ENCODE results near the gene SEZ6L. TPM values are rescaled to one million over a fixed set of nuclear protein-coding genes. Genes with fewer than 3 reads are reported as not detected.

The SEZ6L gene
- total and polyA plus RNA-seq, 12 donors: 0.17 to 16.3 (median 3.9) TPM; not detected in 1

GRCh38 chr22:26267856-26268255, 98.6 kb downstream of the SEZ6L start:
- Histone ChIP-seq H3K36me3 (replicated peaks in 1 of 2) (no peaks in the 10 kb centered on the region), H3K4me3 (no peak overlapping the region), H3K27ac (no peak overlapping the region), H3K27me3 (peaks cover 4% of the 10 kb centered on the region), H3K9me3 (replicated peaks in 1 of 3) (no peaks in the 10 kb centered on the region), H3K4me1 (replicated peaks in 1 of 2) (no peaks in the 10 kb centered on the region)
- TF ChIP-seq POLR2A (IDR thresholded peaks at IDR 0.05): no peak
- TF ChIP-seq, protein P1, sequence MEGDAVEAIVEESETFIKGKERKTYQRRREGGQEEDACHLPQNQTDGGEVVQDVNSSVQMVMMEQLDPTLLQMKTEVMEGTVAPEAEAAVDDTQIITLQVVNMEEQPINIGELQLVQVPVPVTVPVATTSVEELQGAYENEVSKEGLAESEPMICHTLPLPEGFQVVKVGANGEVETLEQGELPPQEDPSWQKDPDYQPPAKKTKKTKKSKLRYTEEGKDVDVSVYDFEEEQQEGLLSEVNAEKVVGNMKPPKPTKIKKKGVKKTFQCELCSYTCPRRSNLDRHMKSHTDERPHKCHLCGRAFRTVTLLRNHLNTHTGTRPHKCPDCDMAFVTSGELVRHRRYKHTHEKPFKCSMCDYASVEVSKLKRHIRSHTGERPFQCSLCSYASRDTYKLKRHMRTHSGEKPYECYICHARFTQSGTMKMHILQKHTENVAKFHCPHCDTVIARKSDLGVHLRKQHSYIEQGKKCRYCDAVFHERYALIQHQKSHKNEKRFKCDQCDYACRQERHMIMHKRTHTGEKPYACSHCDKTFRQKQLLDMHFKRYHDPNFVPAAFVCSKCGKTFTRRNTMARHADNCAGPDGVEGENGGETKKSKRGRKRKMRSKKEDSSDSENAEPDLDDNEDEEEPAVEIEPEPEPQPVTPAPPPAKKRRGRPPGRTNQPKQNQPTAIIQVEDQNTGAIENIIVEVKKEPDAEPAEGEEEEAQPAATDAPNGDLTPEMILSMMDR (IDR thresholded peaks at IDR 0.05): no peak
- DNase-seq: no peak
- WGBS, 4 donors: 28 to 50% (median 31%) methylated on average over 1 of the region's 1 CpG
- intact Hi-C loops (cut with DNase I): no loop called here

- no peak overlapping the region for H3K27ac ChIP-seq
- 55 to 68% (median 58%) methylated on average over 7 of the region's 7 CpGs for WGBS, 4 donors
- H3K4me3 ChIP-seq: no peak overlapping the region
- no peaks in the 10 kb centered on the region for H3K9me3 ChIP-seq (replicated peaks in 1 of 3)
- no peak for DNase-seq
- TF ChIP-seq, protein P1 (IDR thresholded peaks at IDR 0.05): no peak
- TF ChIP-seq POLR2A (IDR thresholded peaks at IDR 0.05): no peak
- no peaks in the 10 kb centered on the region for H3K4me1 ChIP-seq (replicated peaks in 1 of 2)
- peaks cover 3% of the 10 kb centered on the region for H3K27me3 ChIP-seq
- no peaks in the 10 kb centered on the region for H3K36me3 ChIP-seq (replicated peaks in 1 of 2)
- intact Hi-C loops (cut with DNase I): no loop called here
Measured at GRCh38 chr22:26269572-26269971, 100.3 kb downstream of the SEZ6L start.

DNA sequence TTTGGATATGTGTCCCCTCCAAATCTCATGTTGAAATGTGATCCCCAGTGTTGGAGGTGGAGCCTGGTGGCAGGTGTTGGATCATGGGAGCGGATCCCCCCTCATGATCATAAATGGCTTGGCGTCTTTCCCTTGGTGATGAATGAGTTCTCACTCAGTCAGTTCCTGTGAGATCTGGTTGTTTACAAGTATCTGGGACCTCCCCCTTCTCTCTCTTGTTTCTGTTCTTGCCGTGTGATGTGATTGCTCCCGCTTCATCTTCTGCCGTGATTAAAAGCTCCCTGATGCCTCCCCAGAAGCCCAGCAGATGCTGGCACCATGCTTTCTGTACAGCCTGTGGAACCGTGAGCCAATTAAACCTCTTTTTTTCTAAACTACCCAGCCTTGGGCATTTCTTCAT, 102.2 kb downstream of the SEZ6L start:
- intact Hi-C loops (cut with DNase I): no loop called here
- Histone ChIP-seq H3K4me1 (replicated peaks in 1 of 2) (no peaks in the 10 kb centered on the region), H3K9me3 (replicated peaks in 1 of 3) (no peaks in the 10 kb centered on the region), H3K27me3 (peaks cover 3% of the 10 kb centered on the region), H3K4me3 (no peak overlapping the region), H3K27ac (no peak overlapping the region), H3K36me3 (replicated peaks in 1 of 2) (no peaks in the 10 kb centered on the region)
- no peak for TF ChIP-seq POLR2A (IDR thresholded peaks at IDR 0.05)
- TF ChIP-seq, protein P1 (IDR thresholded peaks at IDR 0.05): no peak
- DNase-seq: no peak
- WGBS, 4 donors: 37 to 57% (median 43%) methylated on average over 6 of the region's 6 CpGs

- H3K27ac ChIP-seq: no peak overlapping the region
- no peak for DNase-seq
- no peaks in the 10 kb centered on the region for H3K4me1 ChIP-seq (replicated peaks in 1 of 2)
- TF ChIP-seq, protein P1 (IDR thresholded peaks at IDR 0.05): no peak
- TF ChIP-seq POLR2A (IDR thresholded peaks at IDR 0.05): no peak
- H3K9me3 ChIP-seq (replicated peaks in 1 of 3): no peaks in the 10 kb centered on the region
- H3K36me3 ChIP-seq (replicated peaks in 1 of 2): no peaks in the 10 kb centered on the region
- no peak overlapping the region for H3K4me3 ChIP-seq
- intact Hi-C loops (cut with DNase I): no loop called here
- 76 to 84% (median 81%) methylated on average over 12 of the region's 12 CpGs for WGBS, 4 donors
- H3K27me3 ChIP-seq: peaks cover 3% of the 10 kb centered on the region
Measured at GRCh38 chr22:26273011-26273675, 103.9 kb downstream of the SEZ6L start.

Measured in adrenal gland (tissue), 12 donors.